Erythroblast (primary cell): ENCODE measurements around the gene GLI2.

ENCODE experiments used
- GATA1 ChIP-seq: IDR thresholded peaks from 2 replicates; pipeline ENCODE4 v1.6.1; 2011; ENCODE audit warnings: low read depth, mild to moderate bottlenecking, control low read depth, low read length, moderate library complexity
- POLR2A ChIP-seq: IDR thresholded peaks from 2 replicates; pipeline ENCODE4 v1.6.1; 2011; ENCODE audit warnings: mild to moderate bottlenecking, low read length

DNA sequence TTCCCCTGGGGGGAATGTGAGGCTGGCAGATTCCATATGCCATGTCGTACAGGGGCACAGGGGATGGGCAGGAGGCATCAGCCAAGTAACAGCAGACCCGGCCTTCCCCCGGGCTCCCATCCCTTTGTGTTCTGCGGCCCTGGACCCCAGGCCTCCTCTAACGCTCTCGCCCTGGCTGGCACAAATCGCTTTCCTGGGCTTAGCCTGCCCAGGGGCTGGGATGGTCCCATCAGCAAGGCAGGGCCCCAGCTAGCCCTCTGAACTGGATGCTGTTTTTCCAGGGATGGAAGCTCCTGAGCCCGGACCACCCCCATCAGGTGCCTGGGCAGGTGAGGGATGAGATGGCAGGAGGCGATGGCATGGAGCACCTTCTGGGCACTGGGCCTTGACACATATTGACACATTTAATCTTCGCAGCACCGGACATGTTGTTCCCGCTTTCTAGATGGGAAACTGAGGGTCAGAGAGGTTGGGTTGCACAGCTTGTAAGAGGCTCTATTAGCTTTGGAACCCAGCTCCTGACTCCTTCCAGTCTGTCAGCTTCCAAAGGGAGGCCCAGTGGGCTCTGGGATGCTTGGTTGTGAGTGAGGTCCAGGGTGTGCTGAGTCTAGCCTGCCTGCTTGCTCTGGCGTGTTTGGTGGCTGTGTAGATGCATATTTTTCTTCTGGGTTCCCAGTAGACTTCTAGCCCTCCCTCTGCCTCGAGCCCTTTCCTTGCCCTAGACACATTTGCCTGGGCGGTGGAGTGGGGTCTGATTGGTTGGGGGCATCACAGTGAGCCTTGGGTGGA is 40.3 kb downstream of the GLI2 start:
- TF ChIP-seq POLR2A (no peak), GATA1 (no peak)
